Measurements from ENCODE around the gene TOPBP1. TPM values are rescaled to one million over a fixed set of nuclear protein-coding genes. Genes with fewer than 3 reads are reported as not detected.

TOPBP1 gene
- total and polyA plus RNA-seq, 9 of the 15 experiments (the other 6 are each of a cell fraction or from before 2014, with no cell fraction given): 16.6 to 77.6 (median 58.2) TPM

- TF ChIP-seq E4F1 (CRISPR knock-in tag; IDR thresholded peaks at IDR 0.05; ENCODE audit: borderline replicate concordance): no peak
- peak; percentile 36; the same call in 1 of the 2 replicates for TF ChIP-seq ARID1B (IDR thresholded peaks at IDR 0.05)
- TF ChIP-seq ETV1 (tag; conservative IDR thresholded peaks at IDR 0.05; ENCODE audit: low read depth): peak; percentile 41
- TF ChIP-seq, protein P1, sequence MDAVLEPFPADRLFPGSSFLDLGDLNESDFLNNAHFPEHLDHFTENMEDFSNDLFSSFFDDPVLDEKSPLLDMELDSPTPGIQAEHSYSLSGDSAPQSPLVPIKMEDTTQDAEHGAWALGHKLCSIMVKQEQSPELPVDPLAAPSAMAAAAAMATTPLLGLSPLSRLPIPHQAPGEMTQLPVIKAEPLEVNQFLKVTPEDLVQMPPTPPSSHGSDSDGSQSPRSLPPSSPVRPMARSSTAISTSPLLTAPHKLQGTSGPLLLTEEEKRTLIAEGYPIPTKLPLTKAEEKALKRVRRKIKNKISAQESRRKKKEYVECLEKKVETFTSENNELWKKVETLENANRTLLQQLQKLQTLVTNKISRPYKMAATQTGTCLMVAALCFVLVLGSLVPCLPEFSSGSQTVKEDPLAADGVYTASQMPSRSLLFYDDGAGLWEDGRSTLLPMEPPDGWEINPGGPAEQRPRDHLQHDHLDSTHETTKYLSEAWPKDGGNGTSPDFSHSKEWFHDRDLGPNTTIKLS (IDR thresholded peaks at IDR 0.05; ENCODE audit: borderline replicate concordance, low read depth): no peak
- peak; percentile 77 for TF ChIP-seq NR2C1 (IDR thresholded peaks at IDR 0.05)
- peak; percentile 81 for TF ChIP-seq NR2C1 (tag; IDR thresholded peaks at IDR 0.05)
- TF ChIP-seq ZNF143 (CRISPR knock-in tag; IDR thresholded peaks at IDR 0.05): no peak
- TF ChIP-seq ZSCAN29 (IDR thresholded peaks at IDR 0.05): no peak
- TF ChIP-seq GATA2 (CRISPR knock-in tag; IDR thresholded peaks at IDR 0.05): no peak
- TF ChIP-seq TCF7 (IDR thresholded peaks at IDR 0.05; ENCODE audit: borderline replicate concordance): no peak
- no peak for TF ChIP-seq ZFP36 (IDR thresholded peaks at IDR 0.05; ENCODE audit: low read depth, low read length, partially characterized antibody)
- TF ChIP-seq ZNF586 (CRISPR knock-in tag; conservative IDR thresholded peaks at IDR 0.05): no peak
- TF ChIP-seq, protein P2, sequence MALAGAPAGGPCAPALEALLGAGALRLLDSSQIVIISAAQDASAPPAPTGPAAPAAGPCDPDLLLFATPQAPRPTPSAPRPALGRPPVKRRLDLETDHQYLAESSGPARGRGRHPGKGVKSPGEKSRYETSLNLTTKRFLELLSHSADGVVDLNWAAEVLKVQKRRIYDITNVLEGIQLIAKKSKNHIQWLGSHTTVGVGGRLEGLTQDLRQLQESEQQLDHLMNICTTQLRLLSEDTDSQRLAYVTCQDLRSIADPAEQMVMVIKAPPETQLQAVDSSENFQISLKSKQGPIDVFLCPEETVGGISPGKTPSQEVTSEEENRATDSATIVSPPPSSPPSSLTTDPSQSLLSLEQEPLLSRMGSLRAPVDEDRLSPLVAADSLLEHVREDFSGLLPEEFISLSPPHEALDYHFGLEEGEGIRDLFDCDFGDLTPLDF (CRISPR knock-in tag; IDR thresholded peaks at IDR 0.05): no peak
- TF ChIP-seq NCOA6 (IDR thresholded peaks at IDR 0.05): no peak
- TF ChIP-seq SMARCB1 (IDR thresholded peaks at IDR 0.05; ENCODE audit: insufficient read length, low read depth): no peak
- no peak for TF ChIP-seq CAMTA2 (CRISPR knock-in tag; conservative IDR thresholded peaks at IDR 0.05)
- no peak for TF ChIP-seq ZNF175 (CRISPR knock-in tag; IDR thresholded peaks at IDR 0.05; ENCODE audit: low read depth)
- TF ChIP-seq ZNF184 (CRISPR knock-in tag; IDR thresholded peaks at IDR 0.05): no peak
- no peak for TF ChIP-seq FUS (optimal IDR thresholded peaks at IDR 0.05; ENCODE audit: low read depth, low read length)
- TF ChIP-seq, protein P3, sequence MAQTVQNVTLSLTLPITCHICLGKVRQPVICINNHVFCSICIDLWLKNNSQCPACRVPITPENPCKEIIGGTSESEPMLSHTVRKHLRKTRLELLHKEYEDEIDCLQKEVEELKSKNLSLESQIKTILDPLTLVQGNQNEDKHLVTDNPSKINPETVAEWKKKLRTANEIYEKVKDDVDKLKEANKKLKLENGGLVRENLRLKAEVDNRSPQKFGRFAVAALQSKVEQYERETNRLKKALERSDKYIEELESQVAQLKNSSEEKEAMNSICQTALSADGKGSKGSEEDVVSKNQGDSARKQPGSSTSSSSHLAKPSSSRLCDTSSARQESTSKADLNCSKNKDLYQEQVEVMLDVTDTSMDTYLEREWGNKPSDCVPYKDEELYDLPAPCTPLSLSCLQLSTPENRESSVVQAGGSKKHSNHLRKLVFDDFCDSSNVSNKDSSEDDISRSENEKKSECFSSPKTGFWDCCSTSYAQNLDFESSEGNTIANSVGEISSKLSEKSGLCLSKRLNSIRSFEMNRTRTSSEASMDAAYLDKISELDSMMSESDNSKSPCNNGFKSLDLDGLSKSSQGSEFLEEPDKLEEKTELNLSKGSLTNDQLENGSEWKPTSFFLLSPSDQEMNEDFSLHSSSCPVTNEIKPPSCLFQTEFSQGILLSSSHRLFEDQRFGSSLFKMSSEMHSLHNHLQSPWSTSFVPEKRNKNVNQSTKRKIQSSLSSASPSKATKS (CRISPR knock-in tag; IDR thresholded peaks at IDR 0.05): no peak
- TF ChIP-seq, protein P4, sequence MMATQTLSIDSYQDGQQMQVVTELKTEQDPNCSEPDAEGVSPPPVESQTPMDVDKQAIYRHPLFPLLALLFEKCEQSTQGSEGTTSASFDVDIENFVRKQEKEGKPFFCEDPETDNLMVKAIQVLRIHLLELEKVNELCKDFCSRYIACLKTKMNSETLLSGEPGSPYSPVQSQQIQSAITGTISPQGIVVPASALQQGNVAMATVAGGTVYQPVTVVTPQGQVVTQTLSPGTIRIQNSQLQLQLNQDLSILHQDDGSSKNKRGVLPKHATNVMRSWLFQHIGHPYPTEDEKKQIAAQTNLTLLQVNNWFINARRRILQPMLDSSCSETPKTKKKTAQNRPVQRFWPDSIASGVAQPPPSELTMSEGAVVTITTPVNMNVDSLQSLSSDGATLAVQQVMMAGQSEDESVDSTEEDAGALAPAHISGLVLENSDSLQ (IDR thresholded peaks at IDR 0.05): no peak
- TF ChIP-seq SMAD3 (CRISPR knock-in tag; conservative IDR thresholded peaks at IDR 0.05): no peak
Measured at GRCh38 chr3:133663569-133664313, 2.0 kb upstream of the TOPBP1 start (continued).
